Measurements from ENCODE around the gene ILKAP. TPM values are rescaled to one million over a fixed set of nuclear protein-coding genes. Genes with fewer than 3 reads are reported as not detected.
A peak's percentile ranks its signal among the peaks of the same experiment; 100 is the strongest.

ILKAP gene
- total RNA-seq, 1 donor from 2014 or later = 40.5 TPM

DNA sequence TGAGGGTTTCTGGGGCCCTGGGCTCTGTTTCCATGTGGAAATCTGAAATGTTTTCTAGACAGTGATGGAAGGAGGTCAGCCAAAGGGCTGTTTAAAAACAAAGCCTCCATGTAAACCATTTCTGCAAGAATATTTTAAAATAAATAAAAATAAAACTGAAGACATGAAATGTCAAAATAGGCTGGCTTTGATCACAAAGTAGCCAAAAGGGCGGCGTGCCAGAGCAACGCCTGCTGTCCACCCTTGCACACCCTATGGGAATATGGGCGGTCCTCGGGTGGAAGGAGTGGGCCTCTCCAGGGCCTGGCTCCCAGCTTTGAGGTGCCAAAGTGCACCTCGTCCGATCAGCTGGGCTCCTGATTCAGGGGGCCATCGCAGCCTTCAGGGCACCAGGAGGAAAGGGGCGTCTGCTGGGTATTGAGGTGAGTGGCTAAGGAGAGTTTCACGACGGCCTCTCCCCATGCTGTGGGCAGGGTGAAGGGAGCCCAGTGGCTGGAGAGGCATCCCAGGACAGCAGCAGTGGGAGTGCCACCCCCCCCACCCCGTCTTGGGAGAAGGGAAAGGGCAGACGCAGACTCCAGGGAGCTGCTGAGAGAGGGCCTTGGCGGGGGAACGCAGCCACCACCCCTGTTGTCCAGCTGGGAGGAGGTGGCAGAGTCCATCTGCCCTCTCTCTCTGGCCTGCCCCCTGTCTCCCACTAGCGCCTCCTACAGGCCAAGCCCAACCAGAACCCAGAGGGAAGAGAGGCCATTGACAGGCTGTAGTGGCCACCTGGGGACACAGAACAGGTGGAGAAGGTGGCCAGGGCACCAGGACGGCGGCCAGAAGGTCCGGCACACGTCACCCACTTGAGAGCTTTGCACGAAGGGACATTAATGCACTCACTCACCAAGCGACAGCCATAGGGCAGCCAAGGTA is 50.5 kb downstream of the ILKAP start:
- no peak for DNase-seq (ENCODE audit: low spot score)

GRCh38 chr2:238151628-238152235 is 51.8 kb downstream of the ILKAP start:
- DNase-seq (ENCODE audit: low spot score) = no peak

DNA sequence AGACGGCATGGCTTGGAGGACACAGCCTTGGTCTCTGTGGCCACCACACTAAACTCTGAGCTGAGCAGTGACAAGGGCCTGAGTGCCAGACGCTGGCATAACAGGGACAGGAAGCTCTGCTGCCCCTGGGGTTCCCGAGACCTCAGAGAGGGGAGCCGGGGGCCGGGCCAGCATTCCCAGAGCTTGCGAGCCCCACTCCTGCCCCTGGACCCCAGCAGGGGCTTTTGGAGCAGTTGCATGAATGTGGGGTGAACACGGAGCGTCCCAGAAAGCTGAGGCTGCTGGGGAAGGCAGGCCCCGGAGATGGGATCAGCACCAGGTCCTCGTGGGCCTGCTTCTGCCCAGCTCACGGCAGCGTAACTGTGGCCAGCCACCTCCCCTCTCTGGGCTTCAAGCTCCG is 52.3 kb downstream of the ILKAP start:
- DNase-seq (ENCODE audit: low spot score) = no peak

DNA sequence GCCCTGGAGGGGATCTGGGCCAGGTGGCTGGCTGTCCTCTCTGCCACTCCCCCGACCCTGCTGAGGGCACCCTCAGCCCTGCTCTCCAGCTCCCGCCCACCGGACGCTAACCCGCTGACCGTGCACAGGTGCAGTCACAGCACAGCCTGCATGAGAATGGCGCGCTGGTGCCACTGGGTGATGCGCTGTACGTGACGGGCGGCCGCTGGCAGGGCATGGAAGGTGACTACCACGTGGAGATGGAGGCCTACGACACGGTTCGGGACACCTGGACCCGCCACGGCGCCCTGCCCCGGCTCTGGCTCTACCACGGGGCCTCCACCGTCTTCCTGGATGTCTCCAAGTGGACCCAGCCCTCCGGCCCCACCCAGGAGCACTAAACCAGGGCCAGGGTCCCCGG is 52.8 kb downstream of the ILKAP start:
- no peak for DNase-seq (ENCODE audit: low spot score)

DNA sequence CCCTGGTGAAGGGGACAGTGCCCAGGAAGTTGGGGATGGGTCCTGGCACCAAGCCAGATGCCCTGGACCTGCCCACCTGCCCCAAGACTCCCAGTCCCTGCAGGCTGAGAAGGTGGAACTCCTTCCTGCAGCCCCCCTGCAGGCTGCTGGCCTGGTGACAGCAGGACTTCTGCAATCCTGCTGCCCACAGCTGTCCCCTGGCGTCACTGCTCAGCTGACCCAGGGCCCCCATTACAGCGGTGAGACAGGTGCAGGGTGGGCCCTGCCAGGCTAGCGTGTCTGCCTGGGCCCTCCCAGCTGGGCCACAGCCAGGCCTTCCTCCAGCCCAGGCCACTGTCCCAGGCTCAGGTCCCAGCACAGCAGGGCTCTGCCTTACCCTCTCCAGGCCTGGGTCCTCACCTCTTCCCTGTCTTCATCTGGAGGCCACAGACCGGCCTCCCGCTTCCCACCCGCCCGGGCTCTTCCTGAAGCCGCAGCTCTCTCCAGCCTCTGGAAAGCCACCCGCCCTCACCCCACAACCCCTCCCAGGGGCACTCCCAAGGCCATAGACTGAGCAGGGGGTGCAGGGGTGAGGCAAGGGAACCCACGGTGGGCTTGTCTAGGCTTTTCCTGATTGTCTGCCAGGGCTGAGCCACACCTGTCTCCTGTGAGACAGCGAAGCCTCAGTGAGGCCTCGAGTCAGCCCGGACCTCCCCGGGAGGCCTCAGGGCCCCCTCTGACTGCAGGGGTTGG is 53.5 kb downstream of the ILKAP start:
- DNase-seq (ENCODE audit: low spot score) = no peak

DNA sequence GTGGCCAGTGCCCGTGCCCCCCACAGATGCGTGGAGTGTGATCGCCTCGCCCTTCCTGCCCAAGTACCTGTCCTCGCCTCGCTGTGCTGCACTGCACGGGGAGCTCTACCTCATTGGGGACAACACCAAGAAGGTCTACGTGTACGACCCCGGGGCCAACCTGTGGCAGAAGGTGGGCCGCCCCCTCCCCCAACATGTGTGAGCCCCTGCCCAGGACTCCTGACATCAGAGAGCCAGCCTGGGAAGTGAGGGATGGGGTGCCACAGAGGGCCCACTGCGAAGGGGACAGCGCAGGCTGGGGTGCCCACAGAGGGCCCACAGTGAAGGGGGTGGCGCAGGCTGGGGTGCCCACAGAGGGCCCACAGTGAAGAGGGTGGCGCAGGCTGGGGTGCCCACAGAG is 54.5 kb downstream of the ILKAP start:
- DNase-seq (ENCODE audit: low spot score) = no peak

- no peak for DNase-seq (ENCODE audit: low spot score)
Observed at GRCh38 chr2:238146884-238147544, 56.5 kb downstream of the ILKAP start.

- no peak for DNase-seq (ENCODE audit: low spot score)
Observed at GRCh38 chr2:238145851-238146250, 57.6 kb downstream of the ILKAP start.

DNA sequence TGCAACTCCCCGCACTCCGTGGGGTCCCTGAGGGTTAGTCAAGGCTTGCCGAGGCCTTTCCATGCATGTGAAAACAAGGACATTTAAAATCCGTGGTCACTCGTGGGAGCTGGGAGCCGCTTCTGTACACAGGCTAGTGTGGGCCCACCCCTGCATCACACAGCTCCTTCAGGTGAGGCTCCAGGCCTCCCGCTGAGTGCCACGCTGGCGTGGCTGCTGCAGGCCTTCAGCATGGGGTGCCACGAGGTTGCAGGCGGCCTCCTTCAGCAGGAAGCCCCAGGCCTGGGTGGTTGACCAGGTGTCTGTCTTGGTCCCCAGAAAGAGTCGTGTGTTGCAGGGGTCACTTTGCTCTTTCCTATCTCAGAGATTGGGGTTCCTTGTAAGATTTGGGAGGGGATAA is 58.4 kb downstream of the ILKAP start:
- no peak for DNase-seq (ENCODE audit: low spot score)

DNA sequence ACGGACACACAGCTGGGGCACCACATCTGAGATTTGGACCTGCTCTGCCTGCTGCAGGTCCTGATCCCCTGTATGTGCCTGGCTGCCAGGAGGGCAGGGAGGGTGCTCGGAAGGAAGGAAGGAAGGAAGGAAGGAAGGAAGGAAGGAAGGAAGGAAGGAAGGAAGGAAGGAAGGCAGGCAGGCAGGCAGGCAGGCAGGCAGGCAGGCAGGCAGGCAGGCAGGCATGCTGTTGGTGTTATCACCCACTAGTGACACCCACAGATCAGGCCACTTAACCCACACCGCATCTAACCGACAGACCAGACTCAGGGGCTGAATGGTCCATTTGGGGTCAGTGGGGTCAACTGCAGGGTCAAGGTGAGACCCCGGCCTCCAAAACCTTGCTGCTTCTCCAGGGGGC is 59.2 kb downstream of the ILKAP start:
- DNase-seq (ENCODE audit: low spot score) = no peak

- DNase-seq (ENCODE audit: low spot score) = no peak
Observed at GRCh38 chr2:238143239-238143951, 60.1 kb downstream of the ILKAP start.

- no peak for DNase-seq (ENCODE audit: low spot score)
Observed at GRCh38 chr2:238142382-238143205, 60.9 kb downstream of the ILKAP start.

DNA sequence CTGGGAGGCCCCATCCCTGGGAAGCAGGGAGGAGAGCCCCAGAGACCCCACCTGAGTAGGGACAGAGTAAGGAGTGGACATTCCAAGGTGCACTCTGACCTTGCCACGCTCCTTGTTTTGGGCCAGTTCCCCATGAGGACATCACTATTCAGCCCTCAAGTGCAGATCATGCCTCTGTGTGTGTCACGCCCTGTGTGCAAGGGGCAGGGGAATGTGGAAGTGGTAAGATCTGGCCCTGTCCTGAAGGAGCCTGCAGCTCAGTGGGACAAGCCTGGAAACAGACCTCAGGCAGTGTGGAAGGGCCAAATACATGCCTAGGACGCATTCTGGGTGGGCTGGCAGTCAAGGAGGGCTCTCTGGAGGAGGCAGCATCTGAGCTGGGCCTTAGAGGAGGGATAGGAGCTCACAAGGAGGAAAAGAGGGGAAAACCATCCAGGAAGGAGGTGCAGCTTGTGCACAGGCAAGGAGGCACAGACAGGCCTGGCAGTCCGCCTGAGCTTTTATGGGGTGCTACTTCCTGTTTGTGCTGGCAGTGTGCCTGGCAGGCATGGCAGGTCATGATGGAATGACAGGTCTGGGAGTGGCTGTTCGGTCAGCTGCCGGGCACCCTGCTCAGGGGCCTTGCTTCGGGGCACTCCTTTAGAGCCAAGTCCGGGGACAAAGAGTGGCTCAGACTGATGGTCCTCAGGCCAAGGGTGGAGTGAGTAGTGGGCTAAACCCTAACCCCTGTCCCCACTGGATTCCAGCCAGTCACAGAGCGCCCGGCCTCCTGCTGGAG is 61.8 kb downstream of the ILKAP start:
- peak; percentile 83 for DNase-seq (ENCODE audit: low spot score)

GRCh38 chr2:238140721-238141540 is 62.6 kb downstream of the ILKAP start:
- DNase-seq (ENCODE audit: low spot score) = no peak

DNA sequence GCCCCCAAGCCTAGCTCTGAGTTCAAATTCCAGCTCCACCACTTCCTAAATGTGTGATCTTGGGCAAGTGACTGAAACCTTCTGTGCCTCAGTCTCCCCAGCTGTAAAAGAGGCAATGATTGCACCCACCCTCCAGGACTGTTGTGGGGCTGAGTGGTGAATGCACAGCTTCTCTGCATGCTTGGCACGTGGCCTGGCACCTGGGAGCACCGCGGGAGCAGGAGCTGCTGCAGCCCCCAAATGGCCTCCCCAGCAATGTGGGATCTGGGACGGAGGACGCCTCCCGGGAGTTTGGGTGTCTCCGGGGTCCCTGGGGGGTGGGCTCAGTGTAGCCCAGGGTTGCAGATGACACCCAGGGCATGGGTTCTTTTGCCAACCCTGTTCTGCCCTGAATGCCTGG is 63.5 kb downstream of the ILKAP start:
- no peak for DNase-seq (ENCODE audit: low spot score)

DNA sequence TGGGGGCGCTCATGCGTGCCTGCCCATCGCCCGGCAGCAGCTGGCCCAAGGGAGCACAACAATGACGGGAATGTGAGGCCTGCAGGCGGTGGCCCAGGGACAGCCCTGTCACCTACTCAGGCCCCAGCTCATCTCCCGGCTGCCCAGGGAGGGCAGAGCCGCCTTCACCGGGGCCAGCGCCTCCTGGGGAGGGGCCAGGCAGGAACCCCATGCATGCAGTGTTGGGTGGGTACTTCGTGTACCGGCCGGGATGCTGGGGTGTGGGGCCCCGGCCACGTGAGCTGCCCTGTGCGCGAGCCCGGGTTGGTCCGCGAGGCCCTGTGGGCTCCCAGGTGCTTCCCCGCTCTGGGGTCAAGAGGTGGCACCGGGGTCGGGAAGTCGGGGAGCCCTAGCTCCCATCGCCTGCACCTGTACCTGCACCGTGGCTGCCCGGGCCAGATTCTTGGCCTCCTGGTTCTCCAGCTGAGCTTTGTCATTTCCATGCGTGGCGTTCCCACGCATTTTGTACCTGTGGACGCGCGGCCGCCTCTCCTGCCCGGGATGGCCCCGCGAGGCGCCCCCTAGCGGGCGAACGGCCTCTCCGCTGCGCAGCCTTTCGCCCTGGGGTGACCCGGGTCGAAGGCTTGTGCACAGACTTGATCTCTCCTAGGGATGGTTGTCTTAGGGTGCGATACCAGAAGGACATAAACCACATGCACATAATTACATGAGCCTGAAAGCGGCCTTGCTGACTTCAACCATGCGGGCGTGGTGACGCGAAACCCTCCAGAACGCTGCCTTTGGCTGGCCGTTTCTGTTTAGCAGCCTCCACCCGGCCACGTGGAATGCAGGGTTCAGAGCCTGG is 64.1 kb downstream of the ILKAP start:
- no peak for DNase-seq (ENCODE audit: low spot score)

GRCh38 chr2:238138331-238139195 is 64.9 kb downstream of the ILKAP start, which contains the start of gene KLHL30:
TSS of gene KLHL30 (plus strand) at chr2:238138668. CDS start at chr2:238140755, 2,087 bp downstream.
- no peak for DNase-seq (ENCODE audit: low spot score)

All from mucosa of gallbladder (tissue), 1 donor.